KG1 (cell line): ENCODE data around the gene TEDDM1.
"Not testable (repeated sequence)": the region's sequence is repeated elsewhere in the genome, so short reads cannot be mapped to it uniquely, and the experiment has no call there.

Experiments used
- DNase-seq: peaks from one replicate; lab custom pipeline; 2025; lab: John Stamatoyannopoulos, UW

Gene TEDDM1

DNA sequence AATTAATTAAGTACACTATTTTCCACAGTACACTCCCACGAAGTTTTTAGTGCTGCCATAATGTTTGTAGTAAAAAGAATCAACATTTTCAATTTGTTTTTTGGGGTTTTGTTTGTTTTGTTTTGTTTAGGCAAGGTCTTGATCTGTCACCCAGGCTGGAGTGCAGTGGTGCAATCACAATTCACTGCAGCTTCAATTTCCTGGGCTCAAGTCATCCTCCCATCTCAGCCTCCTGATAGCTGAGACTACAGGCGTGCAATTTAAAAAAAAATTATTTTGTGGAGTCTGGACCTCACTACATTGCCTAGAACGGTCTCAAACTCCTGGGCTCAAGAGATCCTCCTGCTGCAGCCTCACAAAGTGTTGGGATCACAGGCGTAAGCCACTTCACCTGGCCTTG lies 20.3 kb downstream of the TEDDM1 start:
- no peak for DNase-seq

DNA sequence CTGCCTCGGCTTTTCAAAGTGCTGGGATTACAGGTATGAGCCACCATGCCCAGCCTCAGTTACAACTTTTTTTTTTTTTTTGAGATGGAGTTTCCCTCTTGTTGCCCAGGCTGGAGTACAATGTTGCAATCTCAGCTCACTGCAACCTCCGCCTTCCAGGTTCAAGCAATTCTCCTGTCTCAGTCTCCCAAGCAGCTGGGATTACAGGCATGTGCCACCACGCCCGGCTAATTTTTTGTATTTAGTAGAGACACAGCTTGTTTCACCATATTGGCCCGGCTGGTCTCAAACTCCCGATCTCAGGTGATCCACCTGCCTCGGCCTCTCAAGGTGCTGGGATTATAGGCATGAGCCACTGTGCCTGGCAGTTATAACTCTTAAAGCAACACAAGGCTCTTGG lies 20.7 kb downstream of the TEDDM1 start:
- DNase-seq = not testable (repeated sequence)

DNA sequence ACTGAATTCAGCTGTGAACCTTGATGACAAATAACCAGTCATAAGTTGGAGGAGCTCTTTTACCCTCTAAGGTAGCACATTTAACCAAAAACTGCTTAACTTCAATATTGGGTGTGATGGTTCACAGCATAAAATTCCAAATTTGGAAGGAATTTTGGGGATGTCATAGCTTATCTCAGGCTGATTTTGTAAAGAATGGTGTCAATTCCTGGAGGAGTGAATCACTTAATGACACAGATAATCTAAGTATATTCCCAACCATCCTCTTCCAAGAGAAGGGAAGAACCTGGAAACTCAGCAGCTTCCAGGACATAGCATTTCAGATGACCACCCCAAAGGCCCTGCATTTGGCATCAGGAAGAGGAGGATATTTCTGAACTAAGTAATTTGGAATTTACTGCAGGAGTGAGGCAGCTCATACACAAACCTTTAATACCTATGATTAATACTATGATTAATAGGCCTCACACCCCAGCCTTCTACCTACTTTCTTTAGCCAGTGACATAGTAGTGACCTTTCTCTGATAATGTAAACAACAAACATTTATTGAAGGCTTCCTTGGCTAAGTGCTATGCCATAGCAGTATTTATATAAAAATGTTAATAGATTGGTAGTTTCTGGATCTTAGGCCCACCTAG lies 23.4 kb downstream of the TEDDM1 start:
- no peak for DNase-seq

DNA sequence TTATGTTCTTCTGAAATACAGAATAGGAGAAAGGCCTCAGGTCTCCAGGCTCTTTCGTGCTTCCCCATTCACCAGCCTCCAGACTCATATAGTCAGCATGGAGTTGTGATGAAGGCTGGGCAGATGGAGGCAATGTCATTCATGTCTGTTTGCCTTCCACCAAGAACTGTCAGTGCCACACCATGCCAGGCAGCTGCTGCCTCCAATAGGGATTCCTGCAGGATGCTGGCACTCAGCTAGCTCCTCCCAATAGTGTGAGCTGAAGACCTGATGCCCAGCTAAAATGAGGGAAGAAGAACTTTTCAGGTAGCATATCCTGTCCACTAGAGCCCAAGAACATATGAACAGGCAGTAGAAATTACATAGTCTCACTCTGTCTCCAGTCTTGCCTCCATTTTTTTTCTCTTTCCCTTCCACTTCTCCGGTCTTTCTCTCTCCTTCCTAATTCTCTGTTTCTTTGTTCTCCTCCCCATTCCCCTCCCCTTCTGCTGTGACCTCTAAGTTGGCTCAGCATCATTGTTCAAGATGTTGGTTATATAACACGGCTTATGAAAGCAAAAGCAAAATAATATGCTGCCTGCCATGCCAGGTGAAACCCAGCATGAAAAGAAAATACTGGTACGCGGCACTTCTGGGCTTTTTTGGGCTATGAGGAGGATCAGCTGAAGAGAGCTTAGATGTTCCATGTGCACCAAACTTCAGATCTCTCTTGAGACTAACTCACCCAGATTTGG lies 26.2 kb downstream of the TEDDM1 start:
- no peak for DNase-seq

DNA sequence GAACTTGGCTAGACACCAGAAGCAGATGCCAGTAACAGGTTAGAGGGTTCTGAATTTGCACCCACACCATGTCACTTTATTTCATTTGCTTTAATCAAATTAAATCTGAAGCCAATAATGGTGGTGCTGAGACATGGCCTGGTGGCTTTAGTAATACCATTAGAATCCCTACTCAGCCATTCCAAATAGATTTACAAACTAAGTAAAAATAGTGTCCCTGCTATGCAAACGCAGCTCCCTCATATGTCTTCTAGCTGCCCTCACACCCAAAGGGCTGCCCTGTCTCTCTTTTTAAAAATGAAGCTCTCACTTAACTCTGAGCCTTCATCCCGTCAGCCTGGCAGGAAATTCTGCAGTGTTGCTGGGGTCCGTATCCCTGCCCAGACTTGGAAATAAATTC lies 29.9 kb downstream of the TEDDM1 start:
- DNase-seq = no peak

DNA sequence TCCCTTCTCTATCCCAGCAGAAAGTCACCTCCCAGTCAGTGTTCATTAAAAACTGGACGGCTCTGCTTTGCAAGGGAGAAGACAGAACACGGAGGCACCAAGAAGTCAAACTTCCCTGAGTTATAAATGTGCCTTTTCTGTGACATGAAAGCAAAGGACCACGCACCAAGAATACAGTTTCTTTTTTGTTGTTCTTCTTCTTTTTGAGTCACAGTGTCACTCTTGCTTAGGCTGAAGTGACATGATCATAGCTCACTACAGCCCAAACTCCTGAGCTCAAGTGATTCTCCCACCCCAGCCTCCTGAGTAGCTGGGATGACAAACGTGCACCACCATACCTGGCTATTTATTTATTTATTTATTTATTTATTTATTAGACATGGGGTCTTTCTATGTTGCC lies 31.6 kb downstream of the TEDDM1 start:
- DNase-seq = no peak

DNA sequence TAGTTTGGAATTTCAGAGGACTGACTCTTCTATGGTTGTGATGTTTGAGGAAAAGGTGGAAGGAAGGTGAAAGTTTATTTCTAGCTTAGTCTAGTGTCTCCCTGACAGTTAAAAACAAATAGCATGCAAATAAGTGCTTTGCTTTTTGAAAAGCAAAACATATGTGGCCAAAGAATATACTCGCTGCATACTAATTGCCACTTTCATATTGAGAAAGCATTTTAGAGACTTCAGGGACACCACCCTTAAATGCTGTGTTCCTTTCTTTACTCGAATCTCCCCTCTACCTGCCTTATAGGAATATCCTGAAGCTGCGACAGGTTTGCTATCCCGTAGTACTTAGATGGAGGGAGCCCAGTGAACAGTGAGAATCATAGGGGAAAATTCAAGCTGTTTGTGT lies 32.1 kb downstream of the TEDDM1 start:
- DNase-seq = no peak

DNA sequence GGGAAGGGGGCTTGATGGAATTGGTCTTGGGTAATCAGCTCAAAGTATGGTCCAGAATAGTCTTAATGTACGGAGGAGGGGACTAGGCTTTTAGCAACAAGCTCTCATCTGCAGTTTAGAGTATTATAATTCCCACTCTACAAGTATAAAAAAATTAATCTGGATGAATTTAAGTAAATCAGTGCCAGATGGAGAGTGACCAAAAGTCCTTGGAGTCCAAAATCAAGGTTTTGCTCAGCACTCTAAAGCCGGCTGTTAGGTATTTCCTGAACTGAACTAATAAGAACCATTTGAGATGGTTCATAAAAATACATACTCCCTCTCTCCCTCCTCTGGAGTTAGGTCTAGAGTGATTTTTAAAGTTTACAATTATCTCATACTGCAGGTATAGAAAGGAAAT lies 32.5 kb downstream of the TEDDM1 start:
- DNase-seq = no peak

DNA sequence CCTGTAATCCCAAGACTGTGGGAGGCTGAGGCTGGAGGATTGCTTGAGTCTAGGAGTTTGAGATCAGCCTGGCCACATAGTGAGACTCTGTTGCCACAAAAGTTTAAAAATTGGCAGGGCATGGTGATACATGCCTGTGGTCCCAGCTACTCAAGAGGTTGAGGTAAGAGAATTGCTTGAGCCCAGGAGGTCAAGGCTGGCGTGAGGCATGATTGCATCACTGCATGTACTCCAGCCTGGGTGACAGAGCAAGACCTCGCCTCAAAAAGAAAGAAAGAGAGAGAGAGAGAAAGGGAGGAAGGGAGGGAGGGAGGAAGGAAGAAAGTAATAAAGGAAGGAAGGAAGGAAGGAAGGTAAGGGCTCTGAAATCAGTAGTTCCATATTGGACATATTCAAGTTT lies 33.9 kb downstream of the TEDDM1 start:
- no peak for DNase-seq

DNA sequence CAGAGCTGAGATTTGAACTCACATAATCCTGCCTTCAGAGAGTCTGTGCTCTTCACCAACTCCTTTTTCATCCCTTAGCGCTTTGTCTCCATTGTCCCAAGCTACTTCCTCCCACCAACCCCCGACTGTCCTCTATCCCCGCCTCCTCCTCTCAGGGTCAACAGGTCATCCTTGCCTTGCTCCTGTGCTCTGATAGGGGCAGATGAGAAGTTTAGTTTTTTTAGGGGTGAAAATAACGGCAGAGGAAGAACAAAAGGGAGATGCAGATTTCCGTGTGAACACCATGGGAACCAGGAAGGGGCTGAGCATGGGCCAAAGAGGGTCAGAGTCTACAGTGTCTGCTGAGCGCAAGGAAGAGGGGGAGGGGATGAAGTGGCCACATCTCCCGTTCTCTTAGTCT lies 40.8 kb downstream of the TEDDM1 start:
- DNase-seq = no peak

DNA sequence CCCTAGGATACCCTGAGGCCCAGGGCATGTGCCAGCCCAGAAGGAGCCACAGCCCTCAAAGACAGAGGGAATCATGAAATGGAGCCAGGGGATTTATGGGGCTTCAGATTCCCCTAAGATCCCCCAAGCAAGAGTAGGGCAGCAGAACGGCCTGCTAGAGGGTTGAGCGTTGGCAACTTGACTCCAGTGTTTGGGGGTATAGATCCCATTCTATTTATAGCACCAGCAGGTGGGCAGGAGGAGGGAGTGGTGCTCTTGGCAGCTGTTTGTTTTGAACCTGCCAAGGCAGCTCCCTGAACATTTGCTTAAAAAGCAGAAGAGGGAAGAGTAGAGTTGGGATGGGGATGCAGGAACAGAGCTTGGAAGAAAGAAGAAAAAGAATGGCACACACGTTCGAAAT lies 42.6 kb downstream of the TEDDM1 start:
- DNase-seq = no peak

DNA sequence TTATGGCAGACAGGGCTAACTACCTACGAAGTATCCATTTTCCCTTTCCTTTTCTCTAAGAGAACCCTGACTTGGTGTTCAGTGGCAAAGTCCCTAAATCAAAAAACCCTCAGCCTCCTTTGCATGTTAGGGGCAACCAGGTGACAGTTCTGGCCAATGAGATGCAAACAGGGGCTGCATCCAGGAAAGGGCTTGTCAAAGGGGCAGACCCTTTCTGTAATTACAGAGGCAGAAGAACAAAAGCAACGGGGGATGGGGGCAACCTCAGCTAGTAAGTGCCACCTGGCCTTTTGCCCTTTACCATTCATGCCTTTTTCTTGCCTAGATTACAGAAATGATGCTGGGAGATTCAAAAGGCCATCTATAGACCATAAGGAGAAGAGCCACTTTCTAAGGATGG lies 43.3 kb downstream of the TEDDM1 start:
- no peak for DNase-seq

DNA sequence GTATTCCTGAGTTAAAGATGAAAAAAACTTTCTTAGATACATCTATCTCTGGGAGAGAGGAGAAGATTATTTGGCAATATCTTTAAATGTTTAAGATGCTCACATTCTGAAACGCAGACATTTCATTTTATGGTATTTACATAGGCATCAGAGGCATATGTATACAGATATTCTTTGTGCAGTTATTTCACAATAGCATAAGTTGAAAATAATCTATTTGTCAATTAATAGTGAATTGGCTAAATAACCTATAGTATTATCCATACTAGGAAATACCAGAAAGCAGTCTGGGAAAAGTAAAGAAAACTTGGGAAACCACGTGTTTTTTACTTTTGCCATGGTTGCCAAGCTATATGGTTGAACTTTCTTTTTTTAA lies 44.8 kb downstream of the TEDDM1 start:
- no peak for DNase-seq

DNA sequence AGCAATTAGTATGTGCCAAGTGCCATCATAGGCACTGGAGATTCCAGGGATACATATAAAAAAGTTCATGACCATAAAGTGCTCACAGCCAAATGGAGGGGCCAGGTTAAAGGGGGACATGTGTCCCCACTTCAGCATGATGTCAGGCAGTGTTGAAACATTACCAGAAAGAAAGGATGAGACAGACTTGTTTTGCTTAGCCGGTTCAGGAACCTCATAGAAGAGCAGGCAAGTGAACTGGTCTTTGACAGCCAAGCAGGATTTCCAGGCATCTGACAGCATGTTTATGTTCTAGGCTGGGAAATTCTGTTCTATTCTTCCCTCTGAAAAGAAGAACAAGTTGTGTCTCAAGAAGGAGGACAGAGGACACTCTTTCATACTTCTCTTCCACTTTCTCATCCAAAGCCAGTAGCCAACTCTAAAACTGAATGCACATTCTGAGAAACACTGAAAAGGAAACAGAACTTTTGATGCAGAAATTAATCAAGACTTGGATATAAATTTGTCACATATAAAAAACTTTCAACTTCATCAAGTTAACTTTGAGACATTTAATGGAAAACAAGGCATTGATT lies 48.6 kb downstream of the TEDDM1 start:
- DNase-seq = no peak

DNA sequence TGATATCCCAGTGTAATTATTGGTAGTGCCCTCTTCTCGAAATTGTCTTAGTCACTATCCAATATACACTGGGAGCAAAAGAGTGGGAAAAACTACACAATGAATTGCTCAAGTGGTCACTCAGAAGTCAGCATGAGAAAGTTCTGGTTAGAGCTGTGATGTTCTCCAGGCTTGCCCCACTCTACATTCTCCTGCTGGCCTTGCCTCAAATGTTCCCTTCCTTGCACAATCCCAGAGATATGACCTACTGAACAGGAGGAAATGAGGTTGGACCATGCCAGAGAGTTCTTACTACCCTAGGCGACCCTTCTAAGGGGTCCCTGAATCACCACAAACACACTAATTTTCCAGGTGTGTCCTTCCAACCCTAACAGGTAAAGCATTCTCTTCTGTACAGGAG lies 49.6 kb downstream of the TEDDM1 start:
- no peak for DNase-seq

DNA sequence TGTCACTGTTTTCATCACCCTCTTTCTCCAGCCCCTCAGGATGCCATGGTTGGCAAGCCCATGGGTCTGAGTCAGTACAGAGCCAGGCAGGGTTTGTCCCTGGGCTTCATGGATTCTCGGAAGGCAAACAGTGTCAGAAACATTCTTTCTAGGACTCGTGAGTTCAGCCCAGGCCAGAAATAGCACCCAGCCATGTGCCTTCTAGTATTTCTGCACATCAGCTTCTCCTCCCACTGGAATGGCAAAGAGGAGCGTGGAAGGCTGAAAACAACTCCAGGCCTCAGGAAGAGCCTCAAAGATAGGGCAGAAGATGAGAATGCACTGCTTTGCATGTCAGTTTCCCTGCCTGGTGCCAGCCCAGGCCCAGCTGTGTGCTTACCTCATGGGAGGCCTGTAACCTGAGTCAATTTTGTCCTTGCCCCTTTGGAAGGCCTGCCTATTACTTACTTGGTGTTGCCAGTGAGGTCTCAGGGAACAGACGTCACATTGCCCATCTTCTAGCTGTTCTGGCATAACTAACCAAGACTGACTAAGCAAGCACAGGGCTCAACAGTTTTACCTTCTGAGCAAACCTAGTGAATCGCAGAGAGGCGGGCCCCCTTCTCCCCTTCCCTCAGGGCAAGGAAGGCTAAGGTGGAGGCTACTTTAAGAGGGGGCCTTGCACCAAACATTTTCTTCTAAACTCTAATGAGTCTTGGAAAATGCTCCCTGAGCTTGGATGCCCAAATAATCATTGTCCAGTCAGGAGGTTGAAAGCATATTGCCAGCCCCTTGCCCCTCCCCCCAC lies 51.3 kb downstream of the TEDDM1 start:
- no peak for DNase-seq
